HK-2 (cell line): ENCODE data around the gene ABI3BP.

ENCODE experiments used
- DNase-seq: peaks from one replicate; pipeline ENCODE4 v3.0.0-alpha.2; 2018; ENCODE audit not compliant: unreplicated experiment

ABI3BP gene

GRCh38 chr3:100836661-100837060, 156.6 kb downstream of the ABI3BP start:
- no peak for DNase-seq

- DNase-seq, result no peak
Measured at GRCh38 chr3:100834332-100834731, 158.9 kb downstream of the ABI3BP start.

- no peak for DNase-seq
Measured at GRCh38 chr3:100833483-100833882, 159.7 kb downstream of the ABI3BP start.

GRCh38 chr3:100831629-100832028, 161.6 kb downstream of the ABI3BP start:
- no peak for DNase-seq

- no peak for DNase-seq
Measured at GRCh38 chr3:100830931-100831330, 162.3 kb downstream of the ABI3BP start.

- no peak for DNase-seq
Measured at GRCh38 chr3:100825574-100825973, 167.6 kb downstream of the ABI3BP start.

- DNase-seq, result no peak
Measured at GRCh38 chr3:100815583-100815982, 177.6 kb downstream of the ABI3BP start.

- DNase-seq, result no peak
Measured at GRCh38 chr3:100813828-100814227, 179.4 kb downstream of the ABI3BP start.

GRCh38 chr3:100811779-100812507, 181.3 kb downstream of the ABI3BP start:
- DNase-seq, result no peak

- no peak for DNase-seq
Measured at GRCh38 chr3:100810671-100811070, 182.6 kb downstream of the ABI3BP start.

- no peak for DNase-seq
Measured at GRCh38 chr3:100804631-100805030, 188.6 kb downstream of the ABI3BP start.

- no peak for DNase-seq
Measured at GRCh38 chr3:100803711-100804110, 189.5 kb downstream of the ABI3BP start.

GRCh38 chr3:100802126-100802525, 191.1 kb downstream of the ABI3BP start:
- peak; percentile 50 for DNase-seq

GRCh38 chr3:100798012-100798411, 195.2 kb downstream of the ABI3BP start:
- DNase-seq, result no peak

- DNase-seq, result no peak
Measured at GRCh38 chr3:100796556-100796955, 196.7 kb downstream of the ABI3BP start.

- DNase-seq, result no peak
Measured at GRCh38 chr3:100789579-100789978, 203.6 kb downstream of the ABI3BP start.

GRCh38 chr3:100783619-100784018, 209.6 kb downstream of the ABI3BP start:
- no peak for DNase-seq

GRCh38 chr3:100782906-100783305, 210.3 kb downstream of the ABI3BP start:
- DNase-seq, result no peak

- no peak for DNase-seq
Measured at GRCh38 chr3:100782348-100782747, 210.9 kb downstream of the ABI3BP start.

GRCh38 chr3:100781301-100781700, 211.9 kb downstream of the ABI3BP start:
- no peak for DNase-seq

- no peak for DNase-seq
Measured at GRCh38 chr3:100780071-100780622, 213.1 kb downstream of the ABI3BP start.

GRCh38 chr3:100779480-100779879, 213.7 kb downstream of the ABI3BP start:
- DNase-seq, result no peak

GRCh38 chr3:100777271-100777670, 215.9 kb downstream of the ABI3BP start:
- no peak for DNase-seq

GRCh38 chr3:100776746-100777145, 216.5 kb downstream of the ABI3BP start:
- no peak for DNase-seq
